Measurements from ENCODE around the gene NTM.

The NTM gene

GRCh38 chr11:131653260-131653659 is 282.8 kb downstream of the NTM start:
- no peak for DNase-seq

- DNase-seq, result no peak
These were observed 284.4 kb downstream of the NTM start for GRCh38 chr11:131654849-131655248.

- no peak for DNase-seq
These were observed 285.9 kb downstream of the NTM start for GRCh38 chr11:131656179-131656838.

- no peak for DNase-seq
These were observed 286.4 kb downstream of the NTM start for GRCh38 chr11:131656839-131657211.

- DNase-seq, result no peak
These were observed 288.0 kb downstream of the NTM start for GRCh38 chr11:131658414-131658813.

GRCh38 chr11:131658952-131659351 is 288.5 kb downstream of the NTM start:
- DNase-seq, result no peak

- DNase-seq, result no peak
These were observed 289.5 kb downstream of the NTM start for GRCh38 chr11:131659931-131660330.

- DNase-seq, result no peak
These were observed 290.7 kb downstream of the NTM start for GRCh38 chr11:131661132-131661531.

GRCh38 chr11:131662317-131662972 is 292.0 kb downstream of the NTM start:
- DNase-seq, result no peak

- DNase-seq, result no peak
These were observed 292.6 kb downstream of the NTM start for GRCh38 chr11:131662993-131663392.

- DNase-seq, result no peak
These were observed 293.2 kb downstream of the NTM start for GRCh38 chr11:131663405-131664200.

- no peak for DNase-seq
These were observed 293.9 kb downstream of the NTM start for GRCh38 chr11:131664293-131664692.

- no peak for DNase-seq
These were observed 294.4 kb downstream of the NTM start for GRCh38 chr11:131664816-131665215.

GRCh38 chr11:131665344-131665968 is 295.0 kb downstream of the NTM start:
- peak in 2 of 4 experiments; percentile 17 to 31 for DNase-seq

GRCh38 chr11:131666006-131666405 is 295.6 kb downstream of the NTM start:
- DNase-seq, result no peak

GRCh38 chr11:131666617-131667016 is 296.2 kb downstream of the NTM start:
- DNase-seq, result no peak

- DNase-seq, result no peak
These were observed 297.2 kb downstream of the NTM start for GRCh38 chr11:131667566-131667965.

- peak; percentile 65 to 83 (median 72) for DNase-seq
These were observed 298.3 kb downstream of the NTM start for GRCh38 chr11:131668500-131669400.

- no peak for DNase-seq
These were observed 299.0 kb downstream of the NTM start for GRCh38 chr11:131669401-131669780.

GRCh38 chr11:131670876-131671275 is 300.5 kb downstream of the NTM start:
- DNase-seq, result no peak

GRCh38 chr11:131671320-131671719 is 300.9 kb downstream of the NTM start:
- DNase-seq, result no peak

- no peak for DNase-seq
These were observed 301.3 kb downstream of the NTM start for GRCh38 chr11:131671734-131672133.

All from suppressor macrophage (primary cell).